ENCODE results near the gene QSOX2. TPM values are rescaled to one million over a fixed set of nuclear protein-coding genes. Genes with fewer than 3 reads are reported as not detected.

QSOX2 gene
- total RNA-seq, 1 experiment from 2014 or later = 34.6 TPM

GRCh38 chr9:136273244-136273865 is 27.7 kb upstream of the QSOX2 start:
- Histone ChIP-seq H3K9me2 (ENCODE audit: insufficient read depth) (no peaks in the 10 kb centered on the region), H4K20me1 (ENCODE audit: insufficient read depth) (no peaks in the 10 kb centered on the region), H2AFZ (ENCODE audit: low read depth, low read length, poor library complexity, severe bottlenecking) (no peak overlapping the region), H3K27me3 (ENCODE audit: insufficient read depth, low read length) (no peaks in the 10 kb centered on the region), H3K27ac (ENCODE audit: low read depth, low read length) (no peak overlapping the region), H3K4me3 (replicated peaks in 1 of 2; ENCODE audit: low read depth in 1 of 2, low read length in 2 of 2) (no peak overlapping the region), H3K36me3 (ENCODE audit: control insufficient read depth in 1 of 2, insufficient read depth in 2 of 2, low read length in 2 of 2) (no peaks in the 10 kb centered on the region), H3K9ac (ENCODE audit: low read length) (no peak overlapping the region), H3K4me2 (ENCODE audit: low read length) (no peak overlapping the region), H3K4me1 (ENCODE audit: control insufficient read depth in 1 of 2, insufficient read depth in 2 of 2, low read length in 2 of 2) (peaks cover 0 to 2% of the 10 kb centered on the region in 2 experiments; a peak in 1 of 4 replicates), H3K79me2 (ENCODE audit: insufficient read depth, low read length) (no peaks in the 10 kb centered on the region), H3K9me3 (ENCODE audit: control insufficient read depth in 1 of 2, insufficient read depth in 1 of 2, low read depth in 1 of 2, low read length in 2 of 2) (no peaks in the 10 kb centered on the region)
- RAD21 ChIA-PET (ENCODE audit: low non-redundant PET in 1 of 2, low total read pairs in 2 of 2, uncharacterized antibody in 2 of 2, unreplicated experiment in 2 of 2) = no interaction called here
- CTCF ChIA-PET = interaction anchor here (1.3 kb wide), 1 partner anchor 12 kb away, joined by 3 read pairs; no protein-coding TSS in a partner anchor
- POLR2A ChIA-PET = no interaction called here
- no peak for TF ChIP-seq REST (IDR thresholded peaks at IDR 0.05; ENCODE audit: low read depth)
- no peak for DNase-seq (ENCODE audit: low read depth, low spot score)
- no TSS peak for BruUV-seq (replicated peaks)
- intact Hi-C loops (cut with micrococcal nuclease) = no loop called here
- no peak for ATAC-seq

GRCh38 chr9:136270173-136270705 is 24.6 kb upstream of the QSOX2 start:
- Histone ChIP-seq H4K20me1 (ENCODE audit: insufficient read depth) (no peaks in the 10 kb centered on the region), H3K27ac (ENCODE audit: low read depth, low read length) (no peak overlapping the region), H3K27me3 (ENCODE audit: insufficient read depth, low read length) (no peaks in the 10 kb centered on the region), H3K9me3 (ENCODE audit: control insufficient read depth in 1 of 2, insufficient read depth in 1 of 2, low read depth in 1 of 2, low read length in 2 of 2) (no peaks in the 10 kb centered on the region), H3K4me3 (replicated peaks in 1 of 2; ENCODE audit: low read depth in 1 of 2, low read length in 2 of 2) (no peak overlapping the region), H3K4me1 (ENCODE audit: control insufficient read depth in 1 of 2, insufficient read depth in 2 of 2, low read length in 2 of 2) (peaks cover 3 to 19% of the 10 kb centered on the region in 2 experiments; a peak in 2 of 4 replicates), H2AFZ (ENCODE audit: low read depth, low read length, poor library complexity, severe bottlenecking) (no peak overlapping the region), H3K9ac (ENCODE audit: low read length) (no peak overlapping the region), H3K36me3 (ENCODE audit: control insufficient read depth in 1 of 2, insufficient read depth in 2 of 2, low read length in 2 of 2) (no peaks in the 10 kb centered on the region), H3K79me2 (ENCODE audit: insufficient read depth, low read length) (no peaks in the 10 kb centered on the region), H3K4me2 (ENCODE audit: low read length) (no peak overlapping the region), H3K9me2 (ENCODE audit: insufficient read depth) (no peaks in the 10 kb centered on the region)
- DNase-seq (ENCODE audit: low read depth, low spot score) (no peak), ATAC-seq (no peak)
- ChIA-PET RAD21 (ENCODE audit: low non-redundant PET in 1 of 2, low total read pairs in 2 of 2, uncharacterized antibody in 2 of 2, unreplicated experiment in 2 of 2) (no interaction called here), POLR2A (no interaction called here), CTCF (no interaction called here)
- no TSS peak for BruUV-seq (replicated peaks)
- intact Hi-C loops (cut with micrococcal nuclease) = no loop called here
- TF ChIP-seq SIN3A (IDR thresholded peaks at IDR 0.05; ENCODE audit: low read depth) (no peak), RAD21 (IDR thresholded peaks at IDR 0.05; ENCODE audit: low read depth) (no peak), ELF1 (IDR thresholded peaks at IDR 0.05; ENCODE audit: borderline replicate concordance, low read depth) (no peak)
